Neural cell (in vitro differentiated cells): ENCODE measurements around the gene NOL11. TPM values are rescaled to one million over a fixed set of nuclear protein-coding genes. Genes with fewer than 3 reads are reported as not detected.

Source experiments
- H2AFZ ChIP-seq: fragments of 200-600, 300-800 bp; sonication (generic), shearing (Covaris generic); 2 replicates; pipeline ENCODE4 v1.6.0; 2014; ENCODE audit warnings: low read depth, mild to moderate bottlenecking, antibody characterized with exemption, low read length, moderate library complexity
- H3F3A ChIP-seq: fragments of 200-600 bp; shearing (Covaris generic); 2 replicates; pipeline ENCODE4 v1.6.1; 2016; ENCODE audit warnings: mild to moderate bottlenecking, moderate library complexity, mixed read lengths, antibody characterized with exemption, low read length; ENCODE audit not compliant: insufficient read depth, poor library complexity, severe bottlenecking
- H3K27ac ChIP-seq: fragments of 200-600, 300-800 bp; sonication (generic), shearing (Covaris generic); 2 replicates; pipeline ENCODE4 v1.5.1; 2014; ENCODE audit warnings: mild to moderate bottlenecking, low read length, moderate library complexity
- H3K27me3 ChIP-seq: fragments of 300-800, 200-600 bp; sonication (generic), shearing (Covaris generic); 2 replicates; pipeline ENCODE4 v1.6.0; 2014; ENCODE audit warnings: mild to moderate bottlenecking, low read depth, low read length, moderate library complexity; ENCODE audit not compliant: insufficient read depth
- H3K36me3 ChIP-seq: fragments of 300-800, 200-600 bp; sonication (generic), shearing (Covaris generic); 2 replicates; pipeline ENCODE4 v1.5.1; 2014; ENCODE audit warnings: mild to moderate bottlenecking, antibody characterized with exemption, low read length, moderate library complexity; ENCODE audit not compliant: insufficient read depth
- H3K4me2 ChIP-seq: fragments of 300-800, 200-600 bp; sonication (generic), shearing (Covaris generic); 2 replicates; pipeline ENCODE4 v1.6.0; 2014; ENCODE audit warnings: mild to moderate bottlenecking, low read length
- H3K4me3 ChIP-seq: fragments of 300-800, 200-600 bp; sonication (generic), shearing (Covaris generic); 2 replicates; pipeline ENCODE4 v1.5.1; 2014; ENCODE audit warnings: mild to moderate bottlenecking, low read length, moderate library complexity
- H3K79me2 ChIP-seq: fragments of 200-600 bp; shearing (Covaris generic); replicated peaks from 2 replicates; pipeline ENCODE4 v1.6.0; 2014; ENCODE audit warnings: mild to moderate bottlenecking, low read length, moderate library complexity; ENCODE audit not compliant: insufficient read depth
- H3K9ac ChIP-seq: fragments of 300-800, 200-600 bp; sonication (generic), shearing (Covaris generic); 2 replicates; pipeline ENCODE4 v1.6.1; 2016; ENCODE audit warnings: mild to moderate bottlenecking, low read length, mixed read lengths
- H3K9me2 ChIP-seq: fragments of 200-600 bp; shearing (Covaris generic); 2 replicates; pipeline ENCODE4 v1.6.1; 2016; ENCODE audit warnings: mild to moderate bottlenecking, low read length, mixed read lengths; ENCODE audit not compliant: insufficient read depth
- H3K9me3 ChIP-seq: fragments of 200-600, 300-800 bp; sonication (generic), shearing (Covaris generic); 2 replicates; pipeline ENCODE4 v1.6.1; 2016; ENCODE audit warnings: mild to moderate bottlenecking, mixed run types, low read length, moderate library complexity, mixed read lengths
- H4K20me1 ChIP-seq: fragments of 200-600 bp; shearing (Covaris generic); 2 replicates; pipeline ENCODE4 v1.6.1; 2016; ENCODE audit warnings: mild to moderate bottlenecking, mixed run types; ENCODE audit not compliant: insufficient read depth
- CTCF ChIP-seq: fragments of 450-650 bp; IDR thresholded peaks from 2 replicates; pipeline ENCODE4 v1.5.1; 2014; ENCODE audit warnings: antibody characterized with exemption, mild to moderate bottlenecking, moderate library complexity; ENCODE audit not compliant: poor library complexity, severe bottlenecking
- EP300 ChIP-seq: fragments of 450-650 bp; conservative IDR thresholded peaks from 2 replicates; pipeline ENCODE4 v1.6.1; 2014; ENCODE audit warnings: antibody characterized with exemption, mild to moderate bottlenecking, moderate library complexity; ENCODE audit not compliant: poor library complexity, severe bottlenecking
- EZH2 ChIP-seq: fragments of 200-600, 300-800 bp; shearing (Covaris generic), sonication (generic); IDR thresholded peaks from 2 replicates; pipeline ENCODE4 v1.6.1; 2014; ENCODE audit warnings: antibody characterized with exemption, low read length, borderline replicate concordance, mild to moderate bottlenecking; ENCODE audit not compliant: insufficient read depth, poor library complexity, severe bottlenecking
- MXI1 ChIP-seq: fragments of 450-650 bp; conservative IDR thresholded peaks from 2 replicates; pipeline ENCODE4 v1.6.1; 2014; ENCODE audit warnings: antibody characterized with exemption, mild to moderate bottlenecking; ENCODE audit not compliant: poor library complexity, severe bottlenecking
- POLR2AphosphoS5 ChIP-seq: IDR thresholded peaks from 2 replicates; pipeline ENCODE4 v1.6.1; 2012
- RAD21 ChIP-seq: fragments of 450-650 bp; conservative IDR thresholded peaks from 2 replicates; pipeline ENCODE4 v1.6.1; 2014; ENCODE audit warnings: antibody characterized with exemption, mild to moderate bottlenecking, moderate library complexity
- REST ChIP-seq: IDR thresholded peaks from 2 replicates; pipeline ENCODE4 v1.6.1; 2012; ENCODE audit warnings: borderline replicate concordance
- SMC3 ChIP-seq: fragments of 450-650 bp; conservative IDR thresholded peaks from 2 replicates; pipeline ENCODE4 v1.6.1; 2014; ENCODE audit warnings: antibody characterized with exemption, mild to moderate bottlenecking, moderate library complexity; ENCODE audit not compliant: poor library complexity
- TAF1 ChIP-seq: IDR thresholded peaks from 2 replicates; pipeline ENCODE4 v1.6.1; 2012; ENCODE audit warnings: low read depth
- polyA plus RNA-seq: library from polyadenylated mRNA; depleted of rRNA; stranded (reverse); fragments of >200 nt; gene quantifications from 2 replicates; pipeline ENCODE4 v1.2.3, GENCODE V29; 2014

The NOL11 gene
- polyA plus RNA-seq, 1 donor from 2014 or later: 59.7 TPM

GRCh38 chr17:67679721-67680120 is 38.0 kb upstream of the NOL11 start:
- Histone ChIP-seq H3K9me3 (no peaks in the 10 kb centered on the region), H3K36me3 (no peaks in the 10 kb centered on the region), H3K4me2 (no peak overlapping the region), H3F3A (no peaks in the 10 kb centered on the region), H3K79me2 (no peaks in the 10 kb centered on the region), H3K9ac (no peak overlapping the region), H2AFZ (no peak overlapping the region), H3K27me3 (no peaks in the 10 kb centered on the region), H3K4me3 (no peak overlapping the region), H3K9me2 (no peaks in the 10 kb centered on the region), H3K27ac (no peak overlapping the region), H4K20me1 (no peaks in the 10 kb centered on the region)
- TF ChIP-seq MXI1: no peak
- TF ChIP-seq EP300: no peak
- TF ChIP-seq REST: no peak
- TF ChIP-seq EZH2: no peak
- no peak for TF ChIP-seq POLR2AphosphoS5
- no peak for TF ChIP-seq RAD21
- no peak for TF ChIP-seq CTCF
- no peak for TF ChIP-seq SMC3
- TF ChIP-seq TAF1: no peak

GRCh38 chr17:67680445-67681224 is 37.1 kb upstream of the NOL11 start:
- H3K9me3 ChIP-seq: no peaks in the 10 kb centered on the region
- H3K4me2 ChIP-seq: no peak overlapping the region
- no peaks in the 10 kb centered on the region for H3F3A ChIP-seq
- no peaks in the 10 kb centered on the region for H4K20me1 ChIP-seq
- no peak overlapping the region for H3K4me3 ChIP-seq
- no peak overlapping the region for H2AFZ ChIP-seq
- no peaks in the 10 kb centered on the region for H3K27me3 ChIP-seq
- H3K79me2 ChIP-seq: no peaks in the 10 kb centered on the region
- no peak overlapping the region for H3K9ac ChIP-seq
- TF ChIP-seq TAF1 (no peak), CTCF (no peak), SMC3 (no peak), EP300 (no peak), EZH2 (no peak), RAD21 (no peak), POLR2AphosphoS5 (no peak), MXI1 (no peak), REST (no peak)
- no peaks in the 10 kb centered on the region for H3K9me2 ChIP-seq
- H3K27ac ChIP-seq: no peak overlapping the region
- no peaks in the 10 kb centered on the region for H3K36me3 ChIP-seq
